HG03432 (cell line): ENCODE measurements around the gene SLC24A3.

Source experiments
- ATAC-seq: cut with Tn5 transposase; IDR thresholded peaks from one replicate; pipeline ENCODE4 v1.9.1; 2021; ENCODE audit warnings: mild to moderate bottlenecking, moderate library complexity; ENCODE audit not compliant: unreplicated experiment

SLC24A3 gene

GRCh38 chr20:19528286-19529030 lies 316.0 kb downstream of the SLC24A3 start:
- no peak for ATAC-seq

GRCh38 chr20:19530006-19530405 lies 317.6 kb downstream of the SLC24A3 start:
- ATAC-seq: no peak

GRCh38 chr20:19531446-19531845 lies 319.0 kb downstream of the SLC24A3 start:
- no peak for ATAC-seq

- no peak for ATAC-seq
Observed at GRCh38 chr20:19538556-19538955, 326.1 kb downstream of the SLC24A3 start.

- ATAC-seq: no peak
Observed at GRCh38 chr20:19539191-19539590, 326.7 kb downstream of the SLC24A3 start.

- no peak for ATAC-seq
Observed at GRCh38 chr20:19540392-19540791, 327.9 kb downstream of the SLC24A3 start.

GRCh38 chr20:19543101-19543500 lies 330.7 kb downstream of the SLC24A3 start:
- no peak for ATAC-seq

GRCh38 chr20:19544684-19545083 lies 332.2 kb downstream of the SLC24A3 start:
- no peak for ATAC-seq

GRCh38 chr20:19546648-19547047 lies 334.2 kb downstream of the SLC24A3 start:
- no peak for ATAC-seq

- ATAC-seq: no peak
Observed at GRCh38 chr20:19547547-19547946, 335.1 kb downstream of the SLC24A3 start.

GRCh38 chr20:19549896-19550295 lies 337.5 kb downstream of the SLC24A3 start:
- ATAC-seq: no peak

- no peak for ATAC-seq
Observed at GRCh38 chr20:19552221-19553180, 340.1 kb downstream of the SLC24A3 start.

- no peak for ATAC-seq
Observed at GRCh38 chr20:19554666-19555065, 342.2 kb downstream of the SLC24A3 start.

GRCh38 chr20:19555726-19556125 lies 343.3 kb downstream of the SLC24A3 start:
- ATAC-seq: no peak

GRCh38 chr20:19557291-19557690 lies 344.8 kb downstream of the SLC24A3 start:
- no peak for ATAC-seq

- ATAC-seq: no peak
Observed at GRCh38 chr20:19560881-19561480, 348.5 kb downstream of the SLC24A3 start.

GRCh38 chr20:19562426-19562825 lies 350.0 kb downstream of the SLC24A3 start:
- ATAC-seq: no peak

- ATAC-seq: no peak
Observed at GRCh38 chr20:19564261-19564660, 351.8 kb downstream of the SLC24A3 start.

- ATAC-seq: no peak
Observed at GRCh38 chr20:19565736-19566135, 353.3 kb downstream of the SLC24A3 start.

- no peak for ATAC-seq
Observed at GRCh38 chr20:19566226-19566945, 353.9 kb downstream of the SLC24A3 start.

GRCh38 chr20:19568128-19568527 lies 355.7 kb downstream of the SLC24A3 start:
- no peak for ATAC-seq
